HG02610 (cell line): ENCODE data around the gene HOXA13.

Experiments
- ATAC-seq: cut with Tn5 transposase; IDR thresholded peaks from one replicate; pipeline ENCODE4 v1.9.1; 2021; ENCODE audit warnings: mild to moderate bottlenecking, moderate library complexity; ENCODE audit not compliant: unreplicated experiment

The HOXA13 gene

DNA sequence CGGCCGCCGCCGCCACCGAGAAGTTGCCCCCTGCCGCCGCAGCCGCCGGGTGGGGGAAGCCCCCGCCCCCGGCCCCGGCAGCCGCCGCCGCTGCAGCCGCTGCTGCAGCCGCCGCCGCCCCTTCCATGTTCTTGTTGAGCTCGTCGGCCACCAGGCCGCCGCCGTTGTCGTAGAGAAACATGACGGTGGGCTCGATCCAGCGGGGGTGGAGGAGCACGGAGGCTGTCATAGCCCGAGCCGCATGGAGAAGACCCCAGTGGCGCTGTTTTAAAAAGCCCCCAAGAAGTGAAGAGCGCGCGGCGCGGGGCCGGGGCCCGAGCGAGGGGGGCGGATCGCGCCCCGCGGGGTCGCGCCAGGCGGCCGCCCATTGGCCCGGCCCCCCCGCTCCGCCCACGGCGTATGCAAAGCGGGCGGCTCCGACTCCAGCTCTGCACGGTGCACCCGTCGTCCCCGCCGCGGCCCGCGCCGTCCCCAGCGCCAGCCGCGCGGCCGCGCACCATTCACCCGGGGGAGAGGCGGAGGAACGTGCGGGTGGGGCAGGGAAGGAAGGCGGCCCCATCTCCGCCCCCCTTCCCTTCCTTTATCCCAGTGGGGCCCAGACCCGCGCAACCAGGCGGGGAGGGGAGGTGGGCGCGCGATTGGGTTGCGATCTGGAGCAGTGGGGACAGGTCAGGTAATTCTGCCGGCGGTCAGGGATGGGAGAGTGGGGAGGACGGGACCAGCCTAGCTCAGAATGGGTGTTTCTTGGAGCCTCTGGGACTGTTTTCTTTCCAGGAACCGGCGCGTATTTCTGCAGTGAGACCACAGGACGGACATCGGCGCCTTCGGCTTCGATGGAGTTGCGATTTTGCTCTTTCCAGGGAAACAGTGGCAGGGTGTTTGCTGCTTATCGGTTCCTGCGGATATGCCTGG is at the start of gene HOXA13:
TSS of gene HOXA13 (minus strand) at position 243 of the 912 bp plus-strand sequence. CDS start at position 229, 14 bp downstream.
- no peak for ATAC-seq

DNA sequence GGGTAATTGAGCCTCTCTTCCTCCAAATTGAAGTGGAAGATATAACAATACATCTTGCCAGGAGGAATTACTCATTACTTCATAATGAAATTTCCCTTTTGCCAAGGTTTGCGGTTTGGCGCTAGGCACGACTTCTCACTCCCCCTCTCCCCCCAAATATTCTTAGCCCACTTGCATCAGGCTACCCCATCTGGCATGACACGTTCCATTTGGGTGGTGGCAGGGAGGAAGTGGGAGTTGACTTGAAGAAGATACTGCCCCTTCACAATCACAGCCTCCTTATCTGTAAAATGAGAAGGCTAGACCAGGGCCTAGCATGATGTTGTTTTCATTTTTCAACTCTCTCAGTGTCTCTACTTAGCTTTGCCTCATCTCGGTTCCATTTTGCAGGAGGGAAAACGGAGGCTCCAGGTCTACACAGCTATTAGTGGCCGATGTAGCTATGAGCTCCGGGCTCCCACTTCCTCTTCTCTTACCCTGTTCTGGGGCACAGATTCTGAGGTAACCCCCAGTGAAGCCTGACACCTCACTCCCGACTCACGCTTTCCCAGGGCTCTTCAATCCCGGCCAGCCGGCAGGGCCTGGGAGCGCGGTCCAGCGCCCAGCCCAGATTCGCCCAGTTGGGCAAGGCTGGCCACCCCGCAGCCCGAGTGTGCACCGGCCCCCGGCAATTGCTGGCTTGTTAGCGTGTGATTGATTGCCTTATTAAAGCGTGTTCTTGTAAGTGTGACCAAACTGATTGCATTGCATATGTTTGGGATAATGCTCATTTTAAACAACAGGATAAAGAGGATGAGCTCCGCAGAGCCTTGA is 49.2 kb upstream of the HOXA13 start:
- no peak for ATAC-seq

DNA sequence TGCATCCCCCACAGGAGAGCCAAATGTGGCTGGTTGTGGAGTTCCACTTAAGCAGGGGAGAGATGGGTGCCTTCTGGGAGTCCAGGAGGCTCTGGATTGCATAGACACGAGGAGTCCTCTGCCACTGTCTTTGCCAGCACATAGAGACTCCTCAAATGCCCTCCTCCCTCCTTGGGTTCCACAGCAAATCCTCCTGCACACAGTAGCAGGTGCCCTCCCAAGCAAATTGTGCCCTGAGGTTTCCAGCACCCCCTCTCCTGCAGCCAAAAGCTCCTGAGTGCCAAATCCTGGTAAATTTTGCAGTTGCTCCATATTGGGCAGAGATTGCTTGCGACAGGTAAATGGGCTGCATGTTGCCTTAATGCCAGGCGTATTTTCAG is 48.5 kb upstream of the HOXA13 start:
- no peak for ATAC-seq

DNA sequence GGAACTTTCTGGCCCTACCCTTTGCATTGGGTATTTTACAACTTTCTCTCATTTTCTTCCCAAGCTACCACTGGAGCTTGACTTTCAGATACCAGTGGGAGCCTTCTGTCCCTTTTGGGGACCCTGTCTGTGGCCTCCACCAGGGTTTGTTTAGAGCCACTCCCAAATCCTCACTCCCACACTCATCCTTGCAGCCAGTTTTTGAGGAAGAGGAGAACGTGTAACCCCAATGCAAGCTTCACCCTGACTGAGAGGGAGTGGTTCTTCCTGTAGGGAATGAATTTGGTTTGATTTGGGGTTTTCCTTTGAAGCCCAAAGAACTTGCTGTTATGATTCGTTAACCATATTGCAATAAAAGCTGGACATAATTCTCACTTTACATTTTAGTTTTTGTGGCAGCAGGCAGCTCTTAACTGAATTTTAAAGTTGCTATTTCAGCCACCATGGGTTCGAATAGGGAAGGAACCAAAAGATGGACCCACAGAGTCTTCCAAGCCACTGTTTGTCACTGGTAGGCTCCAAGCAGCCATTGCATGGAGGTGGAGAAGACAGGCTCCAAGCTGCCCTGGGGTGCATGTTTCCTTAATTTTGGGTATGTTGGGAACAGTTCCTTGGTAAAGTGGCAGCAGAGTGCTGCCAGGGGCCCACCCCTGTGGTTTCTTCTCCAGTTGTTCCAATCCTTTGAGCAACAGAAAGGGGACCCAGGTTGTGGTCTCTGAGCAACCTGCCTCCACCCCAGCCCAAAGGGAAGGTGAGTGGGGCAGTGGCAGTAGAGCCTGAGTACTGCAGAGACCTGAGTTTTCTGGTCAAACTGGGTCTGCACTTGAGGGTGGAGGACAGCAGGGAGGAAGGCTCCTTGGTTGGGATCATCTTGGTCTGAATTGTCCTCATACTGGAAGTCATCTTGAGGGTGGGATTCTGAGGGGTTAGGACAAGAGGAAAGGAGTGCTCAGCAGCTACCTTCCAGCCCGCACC is 47.8 kb upstream of the HOXA13 start:
- ATAC-seq: no peak

DNA sequence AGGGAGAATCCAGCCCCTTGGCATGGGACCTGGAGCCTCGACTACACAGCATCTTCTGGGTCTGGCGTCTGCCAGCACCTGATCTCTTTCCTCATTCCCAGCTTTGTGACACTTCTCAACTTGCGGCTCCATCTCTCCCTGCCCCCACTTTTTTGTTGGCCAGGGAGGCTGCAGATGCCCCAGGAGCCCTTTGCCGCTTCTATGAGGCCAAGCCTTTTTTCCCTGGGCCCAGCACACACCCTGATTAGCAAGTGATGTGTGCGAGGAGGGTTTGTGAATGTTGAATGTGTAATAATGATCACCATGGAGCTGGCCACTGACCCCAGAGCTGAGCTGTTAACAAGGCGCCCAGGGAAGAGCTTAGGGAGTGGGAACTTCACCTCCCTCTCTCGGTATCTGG is 47.1 kb upstream of the HOXA13 start:
- ATAC-seq: no peak

DNA sequence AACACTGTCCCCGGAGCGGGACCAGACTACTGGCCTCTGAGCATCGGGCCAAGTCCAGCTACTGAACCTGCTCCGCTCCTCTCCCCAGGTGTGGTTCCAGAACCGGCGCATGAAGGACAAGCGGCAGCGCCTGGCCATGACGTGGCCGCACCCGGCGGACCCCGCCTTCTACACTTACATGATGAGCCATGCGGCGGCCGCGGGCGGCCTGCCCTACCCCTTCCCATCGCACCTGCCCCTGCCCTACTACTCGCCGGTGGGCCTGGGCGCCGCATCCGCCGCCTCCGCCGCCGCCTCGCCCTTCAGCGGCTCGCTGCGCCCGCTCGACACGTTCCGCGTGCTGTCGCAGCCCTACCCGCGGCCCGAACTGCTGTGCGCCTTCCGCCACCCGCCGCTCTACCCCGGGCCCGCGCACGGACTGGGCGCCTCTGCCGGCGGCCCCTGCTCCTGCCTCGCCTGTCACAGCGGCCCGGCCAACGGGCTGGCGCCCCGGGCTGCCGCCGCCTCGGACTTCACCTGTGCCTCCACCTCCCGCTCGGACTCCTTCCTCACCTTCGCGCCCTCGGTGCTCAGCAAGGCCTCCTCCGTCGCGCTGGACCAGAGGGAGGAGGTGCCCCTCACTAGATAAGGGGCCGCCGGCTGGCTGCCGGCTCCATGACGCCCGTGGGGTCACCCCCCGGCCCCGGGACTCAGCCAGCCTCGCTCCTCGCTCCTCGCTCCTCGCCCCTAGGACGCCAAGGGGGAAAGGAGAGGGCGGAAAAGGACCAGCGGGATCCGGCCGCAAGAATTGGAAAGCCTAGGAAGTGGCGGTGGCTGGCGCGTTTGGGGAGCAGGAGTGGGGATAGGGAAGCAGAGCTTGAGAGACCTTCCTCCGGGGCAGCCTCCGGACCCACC is 46.2 kb upstream of the HOXA13 start:
- no peak for ATAC-seq

DNA sequence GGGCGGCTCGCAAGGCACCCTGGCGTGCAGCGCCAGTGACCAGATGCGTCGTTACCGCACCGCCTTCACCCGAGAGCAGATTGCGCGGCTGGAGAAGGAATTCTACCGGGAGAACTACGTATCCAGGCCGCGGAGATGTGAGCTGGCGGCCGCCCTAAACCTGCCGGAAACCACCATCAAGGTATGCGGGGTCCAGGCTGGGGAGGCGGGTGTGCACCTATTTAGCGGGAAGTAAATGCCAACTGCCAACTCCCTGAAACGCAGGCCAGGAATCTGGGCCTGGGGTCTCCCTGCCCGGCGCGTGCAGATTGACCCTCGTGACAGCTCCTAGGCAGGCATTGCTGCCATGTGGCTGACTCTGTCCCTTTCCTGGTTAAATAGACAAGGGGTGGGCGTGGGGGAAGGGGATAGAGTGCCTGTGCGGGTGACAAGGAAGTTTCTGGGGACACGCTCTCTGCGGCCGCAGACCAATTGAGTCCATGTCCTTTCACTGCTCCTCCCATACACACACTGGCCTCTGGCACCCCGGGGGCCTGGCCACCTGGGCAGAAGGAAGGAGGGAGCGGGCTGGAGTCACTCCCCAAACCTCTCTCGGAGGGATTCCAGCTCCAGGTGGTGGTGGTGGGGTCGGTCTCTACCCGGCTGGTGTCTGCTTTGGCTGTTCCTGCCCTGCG is 45.4 kb upstream of the HOXA13 start:
- ATAC-seq: no peak

DNA sequence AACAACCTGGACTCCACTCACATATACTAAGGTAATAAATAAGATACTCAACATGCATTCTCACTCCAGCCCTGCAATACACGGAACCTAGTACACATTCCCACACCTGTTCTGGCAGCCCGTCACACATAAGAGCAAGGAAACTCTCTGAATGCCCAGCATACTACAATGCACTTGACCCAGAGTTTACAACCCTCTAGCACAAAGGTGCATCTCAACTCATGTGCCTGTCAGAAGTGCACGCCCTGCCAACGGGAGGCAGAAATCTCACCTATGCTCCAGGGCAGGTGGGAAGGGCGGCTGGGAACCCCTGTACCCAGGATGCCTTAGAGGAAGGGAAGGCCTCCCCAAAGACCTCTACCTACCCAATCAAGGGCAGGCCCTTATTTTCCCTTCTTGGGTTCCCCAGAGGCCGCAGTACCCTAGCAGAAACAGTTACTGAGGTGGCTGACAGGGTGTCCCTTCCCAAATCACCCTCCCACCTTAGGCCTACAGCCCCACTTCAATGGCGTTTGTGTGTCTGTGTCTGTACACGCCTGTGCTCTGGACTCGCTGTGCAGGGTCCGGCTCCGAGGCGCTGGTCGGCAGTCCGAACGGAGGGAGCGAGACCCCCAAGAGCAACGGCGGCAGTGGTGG is 44.7 kb upstream of the HOXA13 start:
- ATAC-seq: no peak

DNA sequence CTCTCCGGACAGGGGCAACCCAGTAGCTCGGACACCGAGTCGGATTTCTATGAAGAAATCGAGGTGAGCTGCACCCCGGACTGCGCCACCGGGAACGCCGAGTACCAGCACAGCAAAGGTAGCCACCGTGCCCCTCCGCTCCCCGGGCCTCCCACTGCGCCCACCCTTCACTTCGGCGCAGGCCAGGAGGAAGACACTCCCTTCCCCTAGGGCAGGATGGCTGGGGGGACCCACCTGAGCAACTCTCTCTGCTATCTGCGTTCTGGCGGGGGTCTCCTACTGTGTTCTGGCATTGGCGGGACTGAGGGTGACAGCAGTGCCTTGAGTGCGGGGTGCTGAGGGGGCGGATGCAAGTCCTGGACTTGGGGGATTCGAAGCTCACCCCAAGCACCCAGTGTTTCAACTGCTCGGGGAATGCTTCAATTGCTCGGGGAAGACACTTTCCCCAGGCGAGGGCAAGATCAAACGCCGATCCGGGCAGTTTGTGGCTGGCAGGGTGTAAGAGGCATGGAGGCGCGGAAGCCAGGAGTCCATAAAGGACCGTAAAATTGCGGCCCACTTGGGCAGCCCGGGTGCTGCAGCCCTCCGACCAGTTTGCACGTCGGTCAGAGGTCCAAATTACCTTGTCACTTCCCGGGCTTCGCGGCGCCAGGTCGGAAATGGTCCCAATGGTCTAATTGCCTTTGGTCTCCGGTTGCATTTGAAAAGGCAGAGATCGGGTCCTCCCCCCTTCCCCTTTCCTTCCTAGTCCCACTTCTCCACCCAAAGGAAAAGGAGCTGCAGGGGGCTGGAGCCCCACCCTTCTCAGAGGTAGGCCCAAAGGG is 43.7 kb upstream of the HOXA13 start:
- no peak for ATAC-seq

DNA sequence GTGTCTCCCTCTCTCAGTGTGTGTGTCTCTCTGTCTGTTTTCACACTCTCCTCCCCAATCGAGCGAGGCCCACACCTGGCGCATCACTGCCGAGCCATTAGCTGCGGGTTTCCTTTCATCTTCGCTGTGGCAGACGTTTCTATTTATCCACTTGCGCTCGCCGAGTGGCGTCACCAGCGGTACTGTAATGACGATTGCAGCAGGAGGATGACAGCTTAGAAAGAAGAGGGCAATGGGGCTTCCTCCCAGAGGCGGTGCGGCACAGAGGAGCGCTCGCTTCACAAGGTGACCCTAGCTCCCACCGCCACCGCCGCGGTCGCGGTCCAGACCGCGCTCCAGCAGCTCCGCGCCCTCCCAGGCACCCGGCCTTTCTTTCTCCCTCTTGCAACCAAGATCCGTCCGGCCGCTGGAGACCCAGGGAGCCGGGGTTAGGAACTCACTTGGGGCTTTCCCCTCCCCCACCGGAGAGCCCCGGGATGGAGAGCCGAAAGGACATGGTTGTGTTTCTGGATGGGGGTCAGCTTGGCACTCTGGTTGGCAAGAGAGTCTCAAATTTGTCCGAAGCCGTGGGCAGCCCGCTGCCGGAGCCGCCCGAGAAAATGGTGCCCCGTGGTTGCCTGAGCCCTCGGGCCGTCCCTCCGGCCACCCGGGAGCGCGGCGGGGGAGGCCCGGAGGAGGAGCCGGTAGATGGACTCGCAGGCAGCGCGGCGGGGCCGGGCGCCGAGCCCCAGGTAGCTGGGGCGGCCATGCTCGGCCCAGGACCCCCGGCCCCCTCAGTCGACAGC is 42.9 kb upstream of the HOXA13 start, which contains the start of gene EVX1:
TSS of gene EVX1 (plus strand) at position 248 of the 785 bp plus-strand sequence. CDS start at position 477, 229 bp downstream.
- no peak for ATAC-seq

DNA sequence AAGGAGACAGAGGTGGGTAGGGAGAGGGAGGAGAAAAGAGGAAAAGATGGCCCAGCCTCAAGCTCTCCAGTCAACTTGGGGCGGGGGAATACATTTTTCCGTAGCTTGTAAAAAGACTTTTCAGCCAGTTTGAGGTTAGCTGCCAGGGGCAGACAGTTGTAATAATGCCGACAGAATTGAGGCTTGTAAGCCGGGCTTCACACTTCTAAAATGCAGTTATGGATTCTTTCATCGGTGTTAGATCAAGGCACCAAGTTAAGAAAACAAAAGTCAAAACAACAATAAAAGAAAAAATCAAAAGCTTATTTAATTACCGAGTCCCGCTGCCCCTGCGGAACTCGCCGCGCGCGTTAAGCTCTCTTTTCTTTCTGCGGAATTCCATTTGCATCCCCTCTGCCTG is 42.3 kb upstream of the HOXA13 start:
- ATAC-seq: no peak

DNA sequence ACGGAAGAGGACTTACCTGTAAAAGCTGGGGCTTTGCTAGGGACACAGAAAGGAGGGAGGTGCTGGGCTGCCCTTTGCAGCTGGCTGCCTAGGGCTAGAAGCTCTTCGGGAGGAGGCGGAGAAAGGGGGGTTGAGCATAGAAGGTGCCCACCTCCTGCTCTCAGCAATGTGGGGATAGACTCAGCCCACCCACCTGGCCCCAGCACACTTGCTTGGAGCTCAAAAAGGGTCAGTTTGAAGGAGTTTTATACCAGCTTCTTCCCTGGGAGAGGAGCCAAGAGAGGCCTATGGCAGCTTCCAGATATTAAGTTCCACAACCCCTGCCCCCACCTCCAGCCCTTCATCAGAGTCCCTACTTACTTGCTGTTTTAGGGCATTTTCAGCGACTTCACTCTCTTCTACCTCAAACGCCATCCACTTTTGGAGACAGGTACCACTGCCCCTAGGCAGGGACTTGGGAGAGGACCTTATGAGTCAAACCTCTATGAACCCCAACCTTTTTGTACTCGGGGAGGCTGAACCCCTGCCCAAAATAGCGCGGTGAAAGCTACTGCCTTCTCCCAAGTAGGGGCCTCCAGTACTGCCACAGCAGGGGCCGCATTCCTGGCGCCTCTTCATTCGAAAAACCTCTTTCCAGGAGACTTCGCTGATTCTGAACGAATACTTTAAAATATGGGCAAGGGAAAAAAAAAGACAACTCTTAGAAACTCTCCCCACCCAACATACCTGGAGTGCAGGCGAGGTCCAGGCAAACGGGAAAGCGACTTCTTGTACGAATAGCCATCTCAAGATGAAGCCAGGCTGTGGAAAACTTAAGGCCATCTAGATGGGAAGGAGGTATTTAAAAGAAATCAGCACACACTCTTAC is 41.5 kb upstream of the HOXA13 start:
- no peak for ATAC-seq

DNA sequence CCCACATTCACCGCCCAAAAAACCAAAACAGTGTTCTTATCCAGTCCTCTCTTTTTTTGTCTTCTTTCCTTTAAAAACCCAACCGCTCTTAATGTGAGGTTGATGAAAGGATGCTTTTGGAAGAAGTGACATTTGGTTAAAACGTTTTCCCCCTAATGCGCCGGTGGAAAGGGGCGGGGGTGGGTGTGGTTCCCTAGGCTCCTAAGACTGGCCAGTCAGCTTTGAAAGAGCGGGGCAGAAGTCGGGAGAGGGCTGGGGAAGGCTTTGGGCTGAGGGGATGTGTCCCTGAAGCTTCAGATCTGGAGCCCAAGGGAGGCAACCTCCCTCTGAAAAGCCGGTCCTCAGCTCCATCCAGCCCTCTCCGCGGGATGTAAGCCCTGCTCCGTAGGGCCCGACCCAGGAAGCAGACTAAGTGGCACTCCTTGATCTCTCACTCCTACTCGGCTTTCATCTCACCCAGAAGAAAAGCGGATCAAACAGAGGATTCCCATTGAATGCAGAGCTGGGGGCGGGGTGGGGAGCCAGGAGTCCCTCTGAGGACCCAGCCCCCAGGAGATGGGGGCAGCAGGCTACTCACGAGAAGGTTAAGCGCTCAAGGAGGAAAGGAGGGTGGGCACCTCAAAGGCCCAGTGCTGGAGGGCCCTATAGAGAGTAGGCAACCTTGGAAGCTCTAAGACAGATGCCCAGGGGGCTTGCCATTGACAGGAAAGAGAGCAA is 40.3 kb upstream of the HOXA13 start:
- no peak for ATAC-seq

DNA sequence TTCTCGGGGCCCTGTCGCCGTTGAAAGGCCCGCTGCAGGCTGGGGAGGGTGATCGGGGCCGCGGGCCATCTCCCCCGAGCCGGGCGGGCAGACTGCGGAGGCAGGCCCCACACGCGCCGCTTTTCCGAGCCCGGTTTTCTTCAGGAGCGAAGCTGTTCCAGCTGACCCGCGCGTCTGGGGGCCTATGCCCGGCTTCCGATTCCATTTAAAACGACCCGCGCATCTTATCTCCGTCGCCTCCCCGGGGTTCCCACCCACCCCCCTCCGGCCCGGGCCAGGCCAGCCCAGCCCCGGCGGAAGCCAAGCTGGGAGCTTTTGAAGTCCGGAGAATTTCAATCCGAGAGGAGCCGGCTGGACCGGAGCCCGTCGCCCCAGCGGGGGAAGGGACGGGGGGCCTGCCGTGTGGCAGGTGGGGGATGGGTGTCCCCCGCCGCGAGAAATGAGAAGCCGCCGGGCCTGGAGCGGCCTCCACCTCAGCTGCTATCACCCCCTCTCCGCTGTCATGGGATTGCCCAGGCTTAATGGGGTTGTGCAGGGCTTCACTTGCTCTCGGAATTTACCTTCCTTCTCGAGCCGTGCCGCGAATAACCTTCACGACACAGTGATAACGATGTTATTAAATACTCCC is 39.6 kb upstream of the HOXA13 start:
- no peak for ATAC-seq

DNA sequence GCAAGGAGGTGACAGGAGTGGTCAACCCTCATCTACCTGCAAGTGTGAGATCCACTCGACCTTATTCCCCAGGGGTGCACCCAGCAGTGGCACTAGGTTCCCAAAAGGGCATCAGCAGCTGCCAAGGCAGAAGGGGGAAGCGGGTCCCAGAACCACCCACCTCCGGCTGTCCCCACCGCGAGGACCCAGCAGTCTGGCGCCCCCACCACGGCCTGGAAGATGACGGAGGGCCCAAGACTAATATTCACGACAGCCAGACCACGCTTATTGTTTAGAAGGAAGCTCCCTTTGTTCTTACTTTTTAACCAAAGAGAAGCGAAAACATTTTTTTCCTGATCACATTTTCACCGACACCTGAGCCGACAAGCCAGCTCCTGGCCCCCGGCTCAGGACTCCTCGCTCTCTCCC is 39.1 kb upstream of the HOXA13 start:
- ATAC-seq: no peak
